GM23248 (cell line): ENCODE data around the gene CEMIP.

Experiments used
- EZH2 ChIP-seq: fragments of 200-600 bp; sonication (generic); IDR thresholded peaks from 2 replicates; pipeline ENCODE4 v1.6.1; 2018; ENCODE audit warnings: antibody characterized with exemption, mild to moderate bottlenecking; ENCODE audit not compliant: insufficient read depth, poor library complexity, severe bottlenecking
- EZH2phosphoT487 ChIP-seq: fragments of 200-600 bp; sonication (generic); IDR thresholded peaks from 2 replicates; pipeline ENCODE4 v1.6.1; 2018; ENCODE audit warnings: antibody characterized with exemption, moderate library complexity, mild to moderate bottlenecking, low read depth; ENCODE audit not compliant: insufficient read depth

DNA sequence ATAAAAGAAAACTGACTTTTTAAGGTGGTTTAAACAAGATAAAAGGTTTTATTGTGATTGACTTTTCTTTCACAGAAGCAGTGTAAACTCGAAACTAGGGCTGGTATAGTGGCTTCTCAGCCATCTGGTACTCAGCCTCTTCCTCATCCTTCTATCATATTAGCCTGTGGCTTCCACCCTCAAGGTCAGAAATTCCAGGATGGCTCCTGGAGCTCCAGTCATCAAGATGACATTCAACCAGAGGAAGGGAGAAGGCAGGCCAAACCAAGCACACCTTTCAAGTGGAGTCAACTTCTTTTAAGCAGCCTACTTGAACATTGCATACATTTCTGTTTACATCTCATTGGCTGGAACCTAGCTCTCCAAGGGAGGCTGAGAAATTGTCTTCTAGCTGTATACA lies 211.8 kb downstream of the CEMIP start:
- TF ChIP-seq EZH2 (no peak), EZH2phosphoT487 (no peak)
